Activated naive CD8-positive, alpha-beta T cell treated with anti-CD3 and anti-CD28 coated beads for 36 hours (primary cell): ENCODE measurements around the gene HOXB9. TPM values are rescaled to one million over a fixed set of nuclear protein-coding genes. Genes with fewer than 3 reads are reported as not detected.

Experiments
- total RNA-seq, 2 experiments: library from RNA; stranded (reverse); gene quantifications; one replicate each; pipeline ENCODE4 v1.2.3, GENCODE V29; 2021

The HOXB9 gene
- total RNA-seq, 2 experiments from 2014 or later: 3.4 to 4.0 TPM

Other genes starting within 250 kb of the HOXB9 start
- gene SKAP1, start 196.1 kb downstream of the HOXB9 start, total RNA-seq: 10 to 100 TPM; 54.2 to 55.4 TPM
- not detected for gene HOXB1, start 95.3 kb downstream of the HOXB9 start, total RNA-seq
- 1 to 10 TPM; 7.4 to 7.7 TPM for gene HOXB2, start 81.2 kb downstream of the HOXB9 start, total RNA-seq
- gene HOXB4, start 48.0 kb downstream of the HOXB9 start, total RNA-seq: 1 to 10 TPM; 1.3 to 1.9 TPM
- 1 to 10 TPM; 1.4 to 2.0 TPM for gene HOXB3, start 36.1 kb downstream of the HOXB9 start, total RNA-seq
- not detected for gene HOXB5, start 32.6 kb downstream of the HOXB9 start, total RNA-seq
- not detected for gene HOXB6, start 21.4 kb downstream of the HOXB9 start, total RNA-seq
- gene HOXB7, start 15.3 kb downstream of the HOXB9 start, total RNA-seq: 1 to 10 TPM in 1 of 2 experiments, under 1 TPM in 1; 0.62 to 1.4 TPM
- not detected for gene HOXB8, start 11.1 kb downstream of the HOXB9 start, total RNA-seq
- not detected for gene PRAC1, start 96.2 kb upstream of the HOXB9 start, total RNA-seq
- gene PRAC2, start 96.8 kb upstream of the HOXB9 start, total RNA-seq: not detected
- gene HOXB13, start 102.4 kb upstream of the HOXB9 start, total RNA-seq: not detected
- not detected for gene TTLL6, start 190.9 kb upstream of the HOXB9 start, total RNA-seq
- 10 to 100 TPM; 69.3 to 75.8 TPM for gene CALCOCO2, start 204.7 kb upstream of the HOXB9 start, total RNA-seq